Fibroblast of lung (primary cell): Measurements from ENCODE around the gene SPATA9. TPM values are rescaled to one million over a fixed set of nuclear protein-coding genes. Genes with fewer than 3 reads are reported as not detected.
"Not testable (repeated sequence)": the region's sequence is repeated elsewhere in the genome, so short reads cannot be mapped to it uniquely, and the experiment has no call there.

Source experiments
- DNase-seq, 2 donors: peaks; one replicate each; pipeline versions ENCODE4 v3.0.0 to v3.0.0-alpha.2; 2010; ENCODE audit warnings: low read depth in 2 of 2
- H2AFZ ChIP-seq: 2 replicates; pipeline ENCODE4 v1.5.1; 2012; ENCODE audit warnings: low read length, control low read depth, inconsistent platforms
- H3K27ac ChIP-seq: 2 replicates; pipeline ENCODE4 v1.5.1; 2011; ENCODE audit warnings: low read length, control low read depth; ENCODE audit not compliant: insufficient read depth
- H3K27me3 ChIP-seq: 2 replicates; pipeline ENCODE4 v1.5.1; 2011; ENCODE audit warnings: mild to moderate bottlenecking, low read length; ENCODE audit not compliant: control insufficient read depth, insufficient read depth
- H3K36me3 ChIP-seq: 2 replicates; pipeline ENCODE4 v1.5.1; 2011; ENCODE audit warnings: low read length; ENCODE audit not compliant: control insufficient read depth, insufficient read depth
- H3K4me1 ChIP-seq: 2 replicates; pipeline ENCODE4 v1.5.1; 2011; ENCODE audit warnings: low read length; ENCODE audit not compliant: control insufficient read depth, insufficient read depth; ENCODE audit errors: extremely low read depth
- H3K4me2 ChIP-seq: 2 replicates; pipeline ENCODE4 v1.5.1; 2011; ENCODE audit warnings: low read length, control low read depth; ENCODE audit not compliant: insufficient read depth; ENCODE audit errors: extremely low read depth
- H3K4me3 ChIP-seq, 4 experiments: fragments of 200-600 bp in 1 of 4; sonication (generic) in 1 of 4; replicated peaks in 1 of 4; 2 replicates each; pipeline ENCODE4 v1.5.1; 2011 to 2016; ENCODE audit warnings: low read length in 4 of 4, low read depth in 3 of 4, mild to moderate bottlenecking in 3 of 4, control low read depth in 2 of 4, inconsistent platforms in 1 of 4, mixed read lengths in 1 of 4; ENCODE audit not compliant: insufficient read depth in 1 of 4; ENCODE audit errors: control extremely low read depth in 1 of 4
- H3K79me2 ChIP-seq: 2 replicates; pipeline ENCODE4 v1.5.1; 2012; ENCODE audit warnings: mild to moderate bottlenecking, low read length, inconsistent platforms; ENCODE audit not compliant: control insufficient read depth, insufficient read depth
- H3K9ac ChIP-seq: 2 replicates; pipeline ENCODE4 v1.5.1; 2011; ENCODE audit warnings: mild to moderate bottlenecking, low read length, control low read depth; ENCODE audit not compliant: insufficient read depth
- H3K9me3 ChIP-seq: 2 replicates; pipeline ENCODE4 v1.5.1; 2012; ENCODE audit warnings: low read depth, low read length; ENCODE audit not compliant: control insufficient read depth, insufficient read depth
- H4K20me1 ChIP-seq: 2 replicates; pipeline ENCODE4 v1.5.1; 2011; ENCODE audit warnings: low read length; ENCODE audit not compliant: control insufficient read depth, insufficient read depth; ENCODE audit errors: extremely low read depth
- EZH2 ChIP-seq: IDR thresholded peaks from 2 replicates; pipeline ENCODE4 v1.5.1; 2012; ENCODE audit warnings: low read length, control low read depth, mild to moderate bottlenecking; ENCODE audit errors: missing control alignments
- polyA plus RNA-seq, 2 donors: library from polyadenylated mRNA; depleted of rRNA in 1 of 2; stranded (reverse) in 1 of 2; unstranded in 1 of 2; fragments of >200 nt; gene quantifications; 2 replicates each; pipeline ENCODE4 v1.2.1, GENCODE V29; 2011 to 2012; ENCODE audit warnings: missing spikeins in 1 of 2
- total RNA-seq: library from RNA; depleted of rRNA; stranded (reverse); fragments of >200 nt; gene quantifications from 2 replicates; pipeline ENCODE4 v1.2.1, GENCODE V29; 2014
- TF ChIP-seq, protein P1 (sequence below), 2 donors: IDR thresholded peaks in 1 of 2; conservative IDR thresholded peaks in 1 of 2; 1 replicate in 1 of 2; 2 replicates in 1 of 2; pipeline ENCODE4 v1.5.1; 2011 to 2012; ENCODE audit warnings: low read length in 2 of 2, control low read depth in 1 of 2, inconsistent platforms in 1 of 2, low read depth in 1 of 2, mild to moderate bottlenecking in 1 of 2

SPATA9 gene
- total and polyA plus RNA-seq, 2 donors (not counting 1 experiment from before 2014, with no cell fraction given) = 0.66 to 1.7 TPM

- Histone ChIP-seq H3K36me3 (no peaks in the 10 kb centered on the region), H2AFZ (no peak overlapping the region), H3K4me2 (no peak overlapping the region), H3K4me3 (no peak overlapping the region), H3K27ac (no peak overlapping the region), H3K27me3 (no peaks in the 10 kb centered on the region), H3K9me3 (no peaks in the 10 kb centered on the region), H4K20me1 (no peaks in the 10 kb centered on the region), H3K4me1 (no peaks in the 10 kb centered on the region), H3K79me2 (no peaks in the 10 kb centered on the region), H3K9ac (no peak overlapping the region)
- no peak for DNase-seq
- TF ChIP-seq, protein P1, sequence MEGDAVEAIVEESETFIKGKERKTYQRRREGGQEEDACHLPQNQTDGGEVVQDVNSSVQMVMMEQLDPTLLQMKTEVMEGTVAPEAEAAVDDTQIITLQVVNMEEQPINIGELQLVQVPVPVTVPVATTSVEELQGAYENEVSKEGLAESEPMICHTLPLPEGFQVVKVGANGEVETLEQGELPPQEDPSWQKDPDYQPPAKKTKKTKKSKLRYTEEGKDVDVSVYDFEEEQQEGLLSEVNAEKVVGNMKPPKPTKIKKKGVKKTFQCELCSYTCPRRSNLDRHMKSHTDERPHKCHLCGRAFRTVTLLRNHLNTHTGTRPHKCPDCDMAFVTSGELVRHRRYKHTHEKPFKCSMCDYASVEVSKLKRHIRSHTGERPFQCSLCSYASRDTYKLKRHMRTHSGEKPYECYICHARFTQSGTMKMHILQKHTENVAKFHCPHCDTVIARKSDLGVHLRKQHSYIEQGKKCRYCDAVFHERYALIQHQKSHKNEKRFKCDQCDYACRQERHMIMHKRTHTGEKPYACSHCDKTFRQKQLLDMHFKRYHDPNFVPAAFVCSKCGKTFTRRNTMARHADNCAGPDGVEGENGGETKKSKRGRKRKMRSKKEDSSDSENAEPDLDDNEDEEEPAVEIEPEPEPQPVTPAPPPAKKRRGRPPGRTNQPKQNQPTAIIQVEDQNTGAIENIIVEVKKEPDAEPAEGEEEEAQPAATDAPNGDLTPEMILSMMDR (conservative IDR thresholded peaks at IDR 0.05 in 1 of 2, IDR thresholded peaks at IDR 0.05 in 1 of 2; ENCODE audit: low read depth in 1 of 2, low read length in 2 of 2) = no peak
- TF ChIP-seq EZH2 = no peak
These were observed 24.3 kb upstream of the SPATA9 start for GRCh38 chr5:95707055-95707454.

- H3K27ac ChIP-seq, H2AFZ ChIP-seq, H3K36me3 ChIP-seq, H3K4me1 ChIP-seq, H3K9ac ChIP-seq, DNase-seq, H4K20me1 ChIP-seq, H3K4me3 ChIP-seq, H3K79me2 ChIP-seq, H3K9me3 ChIP-seq, H3K27me3 ChIP-seq, H3K4me2 ChIP-seq: not testable (repeated sequence)
These were observed 23.4 kb upstream of the SPATA9 start for GRCh38 chr5:95706196-95706595.

- TF ChIP-seq, protein P1 (conservative IDR thresholded peaks at IDR 0.05 in 1 of 2, IDR thresholded peaks at IDR 0.05 in 1 of 2; ENCODE audit: low read depth in 1 of 2, low read length in 2 of 2) = no peak
- TF ChIP-seq EZH2 = no peak
- H3K4me1 ChIP-seq = no peaks in the 10 kb centered on the region
- no peaks in the 10 kb centered on the region for H4K20me1 ChIP-seq
- no peaks in the 10 kb centered on the region for H3K27me3 ChIP-seq
- no peak overlapping the region for H3K27ac ChIP-seq
- no peaks in the 10 kb centered on the region for H3K79me2 ChIP-seq
- no peak overlapping the region for H3K4me3 ChIP-seq
- no peaks in the 10 kb centered on the region for H3K36me3 ChIP-seq
- no peak for DNase-seq
- H3K9ac ChIP-seq = no peak overlapping the region
- H2AFZ ChIP-seq = no peak overlapping the region
- no peaks in the 10 kb centered on the region for H3K9me3 ChIP-seq
- no peak overlapping the region for H3K4me2 ChIP-seq
These were observed 21.4 kb upstream of the SPATA9 start for GRCh38 chr5:95704150-95704549.
